H1 (cell line): Measurements from ENCODE around the gene GRAMD1C.

Experiments
- CBX5 ChIP-seq: fragments of 300-800, 300-1000 bp; sonication (generic); IDR thresholded peaks from 2 replicates; pipeline ENCODE4 v1.7.1; 2016; ENCODE audit warnings: antibody characterized with exemption, low read length, low read depth
- CHD7 ChIP-seq: fragments of 300-600 bp; sonication (generic); IDR thresholded peaks from 2 replicates; pipeline ENCODE4 v1.7.1; 2012; ENCODE audit warnings: low read length, moderate library complexity, mild to moderate bottlenecking, inconsistent platforms; ENCODE audit not compliant: insufficient replicate concordance
- CREB1 ChIP-seq: IDR thresholded peaks from 2 replicates; pipeline ENCODE4 v1.6.1; 2012; ENCODE audit warnings: inconsistent platforms
- EP300 ChIP-seq, 2 experiments: IDR thresholded peaks; 1 replicate in 1 of 2; 2 replicates in 1 of 2; pipeline ENCODE4 v1.6.1; 2011 to 2012; ENCODE audit warnings: low read depth in 2 of 2, low read length in 2 of 2, mild to moderate bottlenecking in 2 of 2, borderline replicate concordance in 1 of 2, inconsistent platforms in 1 of 2, moderate library complexity in 1 of 2
- EZH2 ChIP-seq: fragments of 200-600 bp; sonication (generic); IDR thresholded peaks from 2 replicates; pipeline ENCODE4 v1.7.1; 2012; ENCODE audit warnings: low read depth, mild to moderate bottlenecking, moderate library complexity, low read length, inconsistent platforms; ENCODE audit not compliant: severe bottlenecking
- GTF2F1 ChIP-seq: IDR thresholded peaks from 2 replicates; pipeline ENCODE4 v1.6.1; 2012; ENCODE audit warnings: low read depth, low read length, improper control_type of control experiment, borderline replicate concordance
- JUN ChIP-seq: IDR thresholded peaks from 2 replicates; pipeline ENCODE4 v1.6.1; 2011; ENCODE audit warnings: low read depth, mild to moderate bottlenecking, improper control_type of control experiment, low read length
- MAFK ChIP-seq: IDR thresholded peaks from 2 replicates; pipeline ENCODE4 v1.6.1; 2012; ENCODE audit warnings: low read depth, mild to moderate bottlenecking, improper control_type of control experiment, low read length
- PHF8 ChIP-seq: fragments of 200-600 bp; sonication (generic); conservative IDR thresholded peaks from 2 replicates; pipeline ENCODE4 v1.7.1; 2012; ENCODE audit warnings: low read depth, mild to moderate bottlenecking, inconsistent platforms, low read length, moderate library complexity
- POLR2A ChIP-seq, 2 experiments: IDR thresholded peaks; 1 replicate in 1 of 2; 2 replicates in 1 of 2; pipeline ENCODE4 v1.6.1; 2011; ENCODE audit warnings: low read depth in 2 of 2, low read length in 2 of 2, mild to moderate bottlenecking in 2 of 2; ENCODE audit errors: control extremely low read depth in 1 of 2
- POLR2AphosphoS5 ChIP-seq: IDR thresholded peaks from 2 replicates; pipeline ENCODE4 v1.6.1; 2011; ENCODE audit warnings: low read depth, low read length
- TAF1 ChIP-seq: IDR thresholded peaks from 2 replicates; pipeline ENCODE4 v1.6.1; 2011; ENCODE audit warnings: mild to moderate bottlenecking, low read depth, low read length
- YY1 ChIP-seq: IDR thresholded peaks from 2 replicates; pipeline ENCODE4 v1.6.1; 2011; ENCODE audit warnings: low read depth, mild to moderate bottlenecking, low read length

GRCh38 chr3:113834983-113835382 lies 3.6 kb upstream of the GRAMD1C start:
- TF ChIP-seq POLR2AphosphoS5 (no peak), JUN (no peak), EZH2 (no peak), TAF1 (no peak), YY1 (no peak), EP300 (IDR thresholded peaks at IDR 0.05; ENCODE audit: borderline replicate concordance in 1 of 2, low read depth in 2 of 2, low read length in 2 of 2) (no peak), POLR2A (IDR thresholded peaks at IDR 0.05; ENCODE audit: control extremely low read depth in 1 of 2, low read depth in 2 of 2, low read length in 2 of 2) (no peak), CREB1 (no peak), MAFK (no peak), CBX5 (no peak), GTF2F1 (no peak), CHD7 (no peak), PHF8 (no peak)
